Astrocyte of the cerebellum (primary cell): Measurements from ENCODE around the gene GPC1.

Experiments used
- DNase-seq: peaks from one replicate; pipeline ENCODE4 v3.0.0-alpha.2; 2011; ENCODE audit warnings: low read depth
- H3K4me3 ChIP-seq: 2 replicates; pipeline ENCODE4 v1.5.1; 2011; ENCODE audit warnings: mild to moderate bottlenecking, low read depth, low read length, moderate library complexity
- CTCF ChIP-seq: IDR thresholded peaks from 2 replicates; pipeline ENCODE4 v1.5.1; 2012; ENCODE audit warnings: low read length, low read depth, moderate library complexity, mild to moderate bottlenecking; ENCODE audit errors: missing control alignments
- in situ Hi-C: cut with HindIII; loops from 2 replicates; pipeline ENCODE4 v1.10.0; 2017; ENCODE audit warnings: low sequenced_read_pairs

The GPC1 gene

GRCh38 chr2:240407090-240407489, 28.4 kb upstream of the GPC1 start:
- no peak for TF ChIP-seq CTCF
- in situ Hi-C loops = no loop called here
- no peak overlapping the region for H3K4me3 ChIP-seq
- no peak for DNase-seq

GRCh38 chr2:240410004-240410403, 25.5 kb upstream of the GPC1 start:
- no peak for DNase-seq
- in situ Hi-C loops = no loop called here
- TF ChIP-seq CTCF = no peak
- H3K4me3 ChIP-seq = no peak overlapping the region

GRCh38 chr2:240410808-240411207, 24.7 kb upstream of the GPC1 start:
- in situ Hi-C loops = no loop called here
- TF ChIP-seq CTCF = no peak
- DNase-seq = no peak
- no peak overlapping the region for H3K4me3 ChIP-seq

GRCh38 chr2:240411261-240412160, 24.0 kb upstream of the GPC1 start:
- in situ Hi-C loops = no loop called here
- TF ChIP-seq CTCF = no peak
- H3K4me3 ChIP-seq = no peak overlapping the region
- DNase-seq = no peak

- in situ Hi-C loops = no loop called here
- no peak for DNase-seq
- TF ChIP-seq CTCF = no peak
- H3K4me3 ChIP-seq = no peak overlapping the region
These were observed 23.1 kb upstream of the GPC1 start for GRCh38 chr2:240412211-240412861.

GRCh38 chr2:240412975-240413812, 22.3 kb upstream of the GPC1 start:
- in situ Hi-C loops = no loop called here
- H3K4me3 ChIP-seq = no peak overlapping the region
- no peak for DNase-seq
- no peak for TF ChIP-seq CTCF
